HG02840 (cell line): ENCODE data around the gene BEND3.
"Not testable (repeated sequence)": the region's sequence is repeated elsewhere in the genome, so short reads cannot be mapped to it uniquely, and the experiment has no call there.

Source experiments
- ATAC-seq: cut with Tn5 transposase; IDR thresholded peaks from one replicate; pipeline ENCODE4 v1.9.1; 2021; ENCODE audit warnings: mild to moderate bottlenecking, moderate library complexity, moderate number of reproducible peaks; ENCODE audit not compliant: unreplicated experiment, low FRiP score

The BEND3 gene

GRCh38 chr6:107121964-107122495 lies 6.7 kb upstream of the BEND3 start:
- no peak for ATAC-seq

- no peak for ATAC-seq
These were observed 6.0 kb upstream of the BEND3 start for GRCh38 chr6:107121266-107121665.

GRCh38 chr6:107120404-107120803 lies 5.1 kb upstream of the BEND3 start:
- ATAC-seq = no peak

- no peak for ATAC-seq
These were observed 3.7 kb upstream of the BEND3 start for GRCh38 chr6:107118976-107119375.

GRCh38 chr6:107118540-107118939 lies 3.2 kb upstream of the BEND3 start:
- ATAC-seq = not testable (repeated sequence)

GRCh38 chr6:107116931-107117330 lies 1.6 kb upstream of the BEND3 start:
- no peak for ATAC-seq

- ATAC-seq = no peak
These were observed 1.1 kb upstream of the BEND3 start for GRCh38 chr6:107116328-107116892.

GRCh38 chr6:107115695-107116327 lies 496 bp upstream of the BEND3 start:
- no peak for ATAC-seq

- peak; percentile 63 for ATAC-seq
These were observed 946 bp downstream of the BEND3 start for GRCh38 chr6:107114213-107114925.

GRCh38 chr6:107110200-107110599 lies 5.1 kb downstream of the BEND3 start:
- no peak for ATAC-seq

GRCh38 chr6:107108201-107108890 lies 7.0 kb downstream of the BEND3 start:
- ATAC-seq = no peak

- no peak for ATAC-seq
These were observed 7.5 kb downstream of the BEND3 start for GRCh38 chr6:107107791-107108190.

GRCh38 chr6:107106165-107106564 lies 9.2 kb downstream of the BEND3 start:
- no peak for ATAC-seq

GRCh38 chr6:107105511-107106116 lies 9.7 kb downstream of the BEND3 start:
- no peak for ATAC-seq

GRCh38 chr6:107103082-107103481 lies 12.2 kb downstream of the BEND3 start:
- no peak for ATAC-seq

- no peak for ATAC-seq
These were observed 12.9 kb downstream of the BEND3 start for GRCh38 chr6:107102414-107102805.

- no peak for ATAC-seq
These were observed 13.5 kb downstream of the BEND3 start for GRCh38 chr6:107101686-107102413.

GRCh38 chr6:107101211-107101610 lies 14.1 kb downstream of the BEND3 start:
- ATAC-seq = no peak

GRCh38 chr6:107098436-107099307 lies 16.6 kb downstream of the BEND3 start:
- no peak for ATAC-seq
